ENCODE measurements around the gene ITIH4. TPM values are rescaled to one million over a fixed set of nuclear protein-coding genes. Genes with fewer than 3 reads are reported as not detected.
A peak's percentile ranks its signal among the peaks of the same experiment; 100 is the strongest.

ITIH4 gene
- total RNA-seq, 2 experiments from 2014 or later: 15.1 to 16.3 TPM

GRCh38 chr3:52770496-52771333 lies 59.8 kb downstream of the ITIH4 start, which contains the start of gene NEK4:
Gene NEK4 (minus strand): TSS chr3:52770940. CDS start chr3:52770746, 194 bp downstream.
- Mint-ChIP-seq H3K36me3 (ENCODE audit: low read depth) (peaks cover 8% of the 10 kb centered on the region), H3K4me3 (peak within 1 kb of the TSS; percentile 94), H3K27me3 (ENCODE audit: low read depth) (peaks cover 4% of the 10 kb centered on the region), H3K27ac (peak within 1 kb of the TSS; percentile 96), H3K4me1 (ENCODE audit: low read depth) (peaks cover 21% of the 10 kb centered on the region), H3K9me3 (ENCODE audit: insufficient read depth) (no peaks in the 10 kb centered on the region)
- ChIA-PET CTCF (interaction anchor here (0.8 to 2.4 kb wide), 7 partner anchors 10 to 275 kb away, joined by 3 to 12 read pairs (median 3); partner anchors contain the start of gene SFMBT1), POLR2A (interaction anchor here (0.6 to 1.4 kb wide), 5 partner anchors 9 to 21 kb away, joined by 3 to 5 read pairs (median 4); no protein-coding TSS in a partner anchor)
- ATAC-seq: peak; percentile 96
- DNase-seq: peak; percentile 89

GRCh38 chr3:52769786-52770455 lies 60.6 kb downstream of the ITIH4 start:
- H3K4me1 Mint-ChIP-seq (ENCODE audit: low read depth): peaks cover 21% of the 10 kb centered on the region
- ATAC-seq (no peak), DNase-seq (no peak)
- ChIA-PET CTCF (interaction anchor here (1.6 to 2.4 kb wide), 2 partner anchors 14 to 29 kb away, joined by 3 to 12 read pairs; no protein-coding TSS in a partner anchor), POLR2A (interaction anchor here (1.1 to 1.4 kb wide), 2 partner anchors 12 to 13 kb away, joined by 4 to 5 read pairs; no protein-coding TSS in a partner anchor)
- H3K9me3 Mint-ChIP-seq (ENCODE audit: insufficient read depth): no peaks in the 10 kb centered on the region
- peaks cover 4% of the 10 kb centered on the region for H3K27me3 Mint-ChIP-seq (ENCODE audit: low read depth)
- H3K27ac Mint-ChIP-seq: peak overlapping the region; percentile 80
- peak overlapping the region; percentile 94 for H3K4me3 Mint-ChIP-seq
- peaks cover 10% of the 10 kb centered on the region for H3K36me3 Mint-ChIP-seq (ENCODE audit: low read depth)

GRCh38 chr3:52763466-52763865 lies 67.0 kb downstream of the ITIH4 start:
- ChIA-PET CTCF (no interaction called here), POLR2A (no interaction called here)
- no peak for DNase-seq
- peaks cover 45% of the 10 kb centered on the region for H3K36me3 Mint-ChIP-seq (ENCODE audit: low read depth)
- no peaks in the 10 kb centered on the region for H3K9me3 Mint-ChIP-seq (ENCODE audit: insufficient read depth)
- H3K27me3 Mint-ChIP-seq (ENCODE audit: low read depth): no peaks in the 10 kb centered on the region
- no peak overlapping the region for H3K27ac Mint-ChIP-seq
- H3K4me3 Mint-ChIP-seq: no peak overlapping the region
- no peak for ATAC-seq
- no peaks in the 10 kb centered on the region for H3K4me1 Mint-ChIP-seq (ENCODE audit: low read depth)

Small RNAs within 50 kb of the gene (microRNA-seq; reads per million reads assigned to microRNA genes)
- gene MIR8064: not detected

Other genes starting within 250 kb of the ITIH4 start
- 10 to 100 TPM; 83.2 to 91.8 TPM for gene PBRM1, start 144.8 kb downstream of the ITIH4 start, total RNA-seq
- gene GNL3, start 144.6 kb downstream of the ITIH4 start, total RNA-seq: 10 to 100 TPM; 85.5 to 86.2 TPM
- gene GLT8D1, start 124.9 kb downstream of the ITIH4 start, total RNA-seq: 10 to 100 TPM; 36.4 to 38.2 TPM
- gene SPCS1, start 124.6 kb downstream of the ITIH4 start, total RNA-seq: 100 to 1,000 TPM in 1 of 2 experiments, 10 to 100 TPM in 1; 96.1 to 105 TPM
- gene NEK4, start 59.7 kb downstream of the ITIH4 start, total RNA-seq: 10 to 100 TPM; 21.9 to 23.7 TPM
- not detected for gene ITIH1, start 53.1 kb downstream of the ITIH4 start, total RNA-seq
- not detected for gene ITIH3, start 35.9 kb downstream of the ITIH4 start, total RNA-seq
- 1 to 10 TPM; 1.5 TPM for gene MUSTN1, start 4.3 kb upstream of the ITIH4 start, total RNA-seq
- 10 to 100 TPM; 26.5 to 29.9 TPM for gene STIMATE, start 66.9 kb upstream of the ITIH4 start, total RNA-seq
- 10 to 100 TPM; 31.1 to 33.3 TPM for gene SFMBT1, start 215.4 kb upstream of the ITIH4 start, total RNA-seq

Measured in activated CD8-positive, alpha-beta T cell treated with anti-CD3 and anti-CD28 coated beads, Interleukin-2, amount 10 ng/mL, durations not matched to agents 7 days and 5 days (primary cell).